Activated CD8-positive, alpha-beta T cell treated with anti-CD3 and anti-CD28 coated beads, Interleukin-2, amount 10 ng/mL, durations not matched to agents 7 days and 5 days (primary cell): ENCODE measurements around the gene VARS1. TPM values are rescaled to one million over a fixed set of nuclear protein-coding genes. Genes with fewer than 3 reads are reported as not detected.

Experiments used
- ATAC-seq: fragments of 150-1000 bp; cut with Tn5 transposase; one replicate; pipeline ENCODE4 v1.10.0; 2021; ENCODE audit warnings: moderate library complexity
- CTCF ChIA-PET: fragments of 350-600 bp; sonication (Branson Sonifier 250); formaldehyde crosslinking; loops from one replicate; lab custom pipeline; 2021; ENCODE audit warnings: antibody characterized with exemption; lab: Charles Lee
- POLR2A ChIA-PET: fragments of 350-600 bp; sonication (Branson Sonifier 250); formaldehyde crosslinking; loops from one replicate; lab custom pipeline; 2021; ENCODE audit warnings: antibody characterized with exemption; lab: Charles Lee
- DNase-seq: peaks from one replicate; pipeline ENCODE4 v3.0.0-alpha.2; 2020
- H3K27ac Mint-ChIP-seq: one replicate; pipeline ENCODE4 v1.8.0; 2021; ENCODE audit warnings: mild to moderate bottlenecking, mixed read lengths
- H3K27me3 Mint-ChIP-seq: one replicate; pipeline ENCODE4 v1.8.0; 2021; ENCODE audit warnings: low read depth, mixed read lengths
- H3K36me3 Mint-ChIP-seq: one replicate; pipeline ENCODE4 v1.8.0; 2021; ENCODE audit warnings: low read depth, mixed read lengths
- H3K4me1 Mint-ChIP-seq: one replicate; pipeline ENCODE4 v1.8.0; 2021; ENCODE audit warnings: low read depth, mixed read lengths
- H3K4me3 Mint-ChIP-seq: one replicate; pipeline ENCODE4 v1.8.0; 2021; ENCODE audit warnings: mild to moderate bottlenecking, mixed read lengths
- H3K9me3 Mint-ChIP-seq: one replicate; pipeline ENCODE4 v1.8.0; 2022; ENCODE audit warnings: mixed read lengths; ENCODE audit not compliant: insufficient read depth
- total RNA-seq, 2 experiments: library from RNA; stranded (reverse); gene quantifications; one replicate each; pipeline ENCODE4 v1.2.3, GENCODE V29; 2021

The VARS1 gene
- total RNA-seq, 2 experiments from 2014 or later, result 114 to 115 TPM

DNA sequence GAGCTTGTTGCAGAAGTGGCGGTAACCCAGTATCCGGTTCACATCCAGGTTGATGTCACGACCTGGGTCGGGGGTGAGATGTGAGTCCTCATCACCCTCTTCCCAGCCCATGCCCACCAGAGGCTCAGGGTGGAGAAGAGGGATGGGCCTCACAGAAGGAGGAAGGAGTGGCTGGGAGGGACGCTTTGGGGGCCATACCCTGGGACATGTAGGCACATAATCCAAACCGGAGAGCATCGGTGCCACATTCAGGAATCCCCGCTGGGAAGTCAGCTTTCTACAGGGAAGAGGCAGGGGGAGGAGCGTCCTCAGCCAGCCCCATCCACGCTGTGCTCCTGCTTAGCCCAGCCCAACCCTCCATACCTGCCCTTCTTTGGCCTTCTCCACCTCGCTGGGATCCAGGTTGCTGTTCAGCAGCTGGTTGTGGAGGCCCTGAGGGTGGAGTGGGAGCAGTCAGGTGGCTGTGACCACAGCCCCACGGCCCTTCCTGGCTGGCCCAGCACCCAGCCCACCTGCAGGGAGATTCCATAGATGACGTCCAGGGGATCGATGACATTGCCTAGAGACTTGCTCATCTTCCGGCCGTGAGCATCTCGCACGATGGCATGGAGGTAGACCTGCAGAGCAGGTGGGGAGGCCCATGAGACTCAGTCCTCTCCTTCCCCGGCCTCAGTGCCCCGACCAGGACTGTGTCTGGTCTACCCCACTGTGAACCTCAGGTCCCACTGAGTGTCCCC lies 14.9 kb downstream of the VARS1 start:
- Mint-ChIP-seq H3K9me3 (no peaks in the 10 kb centered on the region), H3K36me3 (peaks cover 41% of the 10 kb centered on the region), H3K4me3 (no peak overlapping the region), H3K27ac (no peak overlapping the region), H3K27me3 (no peaks in the 10 kb centered on the region), H3K4me1 (peaks cover 23% of the 10 kb centered on the region)
- ChIA-PET CTCF (interaction anchor here (1.1 to 1.8 kb wide), 2 partner anchors 10 to 11 kb away, joined by 5 to 8 read pairs; no protein-coding TSS in a partner anchor), POLR2A (no interaction called here)
- DNase-seq (no peak), ATAC-seq (no peak)

DNA sequence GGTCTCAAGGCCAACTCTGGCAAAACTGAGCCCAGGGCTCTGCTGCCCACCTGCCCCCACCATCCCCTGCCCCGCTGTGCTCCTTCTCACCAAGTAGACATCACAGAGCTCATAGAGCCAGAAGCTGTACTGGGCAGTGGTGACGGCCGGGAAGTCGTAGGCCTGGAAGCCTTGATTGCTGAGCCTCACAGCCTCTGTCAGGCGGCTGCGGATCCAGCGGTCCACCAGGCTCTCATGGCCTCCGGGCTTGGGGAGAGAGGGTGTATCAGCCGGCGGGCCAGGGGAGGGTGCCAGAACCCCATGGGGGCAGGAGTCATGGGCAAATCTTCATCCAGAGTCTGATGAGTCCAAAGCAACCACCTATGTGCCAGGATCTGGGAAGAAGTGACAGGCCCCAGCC lies 15.6 kb downstream of the VARS1 start:
- DNase-seq (no peak), ATAC-seq (no peak)
- ChIA-PET CTCF (interaction anchor here (1.2 to 1.8 kb wide), 2 partner anchors 10 to 11 kb away, joined by 3 to 8 read pairs; no protein-coding TSS in a partner anchor), POLR2A (no interaction called here)
- Mint-ChIP-seq H3K36me3 (peaks cover 41% of the 10 kb centered on the region), H3K9me3 (no peaks in the 10 kb centered on the region), H3K4me1 (peaks cover 30% of the 10 kb centered on the region), H3K4me3 (no peak overlapping the region), H3K27ac (no peak overlapping the region), H3K27me3 (no peaks in the 10 kb centered on the region)

GRCh38 chr6:31778999-31779885 lies 16.3 kb downstream of the VARS1 start:
- Mint-ChIP-seq H3K27ac (no peak overlapping the region), H3K4me3 (no peak overlapping the region), H3K9me3 (no peaks in the 10 kb centered on the region), H3K4me1 (peaks cover 30% of the 10 kb centered on the region), H3K27me3 (no peaks in the 10 kb centered on the region), H3K36me3 (peaks cover 35% of the 10 kb centered on the region)
- DNase-seq (no peak), ATAC-seq (no peak)
- ChIA-PET POLR2A (interaction anchor here (0.6 to 1.0 kb wide), 2 partner anchors 12 to 39 kb away, joined by 3 to 4 read pairs; partner anchors contain the start of gene MSH5), CTCF (interaction anchor here (1.2 to 1.3 kb wide), 2 partner anchors 10 to 12 kb away, joined by 3 to 5 read pairs; no protein-coding TSS in a partner anchor)

DNA sequence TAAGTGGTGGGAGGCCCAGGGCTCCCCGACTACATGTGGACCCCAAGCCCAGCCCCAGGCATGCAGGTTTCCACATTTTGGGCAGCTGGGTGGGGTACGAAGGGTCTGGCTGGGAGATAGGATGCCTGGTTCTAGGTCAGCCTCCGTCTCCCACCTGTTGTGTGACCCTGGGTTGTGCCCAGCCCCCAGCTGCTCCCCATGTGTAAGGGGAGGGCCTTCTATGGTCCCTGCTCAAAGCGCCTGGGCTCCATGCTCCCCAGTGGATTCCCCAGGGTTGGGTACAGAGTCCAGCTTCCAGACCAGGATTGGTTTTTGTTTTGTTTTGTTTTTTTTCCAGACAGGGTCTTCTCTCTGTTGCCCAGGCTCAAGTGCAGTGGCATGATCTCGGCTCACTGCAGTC lies 17.4 kb downstream of the VARS1 start:
- Mint-ChIP-seq H3K9me3 (no peaks in the 10 kb centered on the region), H3K27me3 (no peaks in the 10 kb centered on the region), H3K4me3 (no peak overlapping the region), H3K27ac (peak overlapping the region; percentile 91), H3K4me1 (peaks cover 32% of the 10 kb centered on the region), H3K36me3 (peaks cover 31% of the 10 kb centered on the region)
- no peak for DNase-seq
- POLR2A ChIA-PET, result interaction anchor here (1.0 to 1.8 kb wide), 2 partner anchors 29 to 38 kb away, joined by 5 to 9 read pairs; partner anchors contain the start of genes LSM2 and MSH5
- no peak for ATAC-seq
- CTCF ChIA-PET, result interaction anchor here (0.7 to 2.0 kb wide), 4 partner anchors 9 to 51 kb away, joined by 3 to 14 read pairs (median 4); no protein-coding TSS in a partner anchor

GRCh38 chr6:31777667-31778050 lies 17.9 kb downstream of the VARS1 start:
- Mint-ChIP-seq H3K27ac (peak overlapping the region; percentile 91), H3K9me3 (no peaks in the 10 kb centered on the region), H3K4me1 (peaks cover 38% of the 10 kb centered on the region), H3K27me3 (no peaks in the 10 kb centered on the region), H3K4me3 (no peak overlapping the region), H3K36me3 (peaks cover 26% of the 10 kb centered on the region)
- POLR2A ChIA-PET, result interaction anchor here (1.0 to 1.8 kb wide), 4 partner anchors 29 to 40 kb away, joined by 3 to 9 read pairs (median 4); partner anchors contain the start of genes LSM2 and MSH5
- DNase-seq (no peak), ATAC-seq (no peak)
- CTCF ChIA-PET, result interaction anchor here (0.7 to 2.0 kb wide), 4 partner anchors 8 to 51 kb away, joined by 3 to 14 read pairs (median 4); no protein-coding TSS in a partner anchor

DNA sequence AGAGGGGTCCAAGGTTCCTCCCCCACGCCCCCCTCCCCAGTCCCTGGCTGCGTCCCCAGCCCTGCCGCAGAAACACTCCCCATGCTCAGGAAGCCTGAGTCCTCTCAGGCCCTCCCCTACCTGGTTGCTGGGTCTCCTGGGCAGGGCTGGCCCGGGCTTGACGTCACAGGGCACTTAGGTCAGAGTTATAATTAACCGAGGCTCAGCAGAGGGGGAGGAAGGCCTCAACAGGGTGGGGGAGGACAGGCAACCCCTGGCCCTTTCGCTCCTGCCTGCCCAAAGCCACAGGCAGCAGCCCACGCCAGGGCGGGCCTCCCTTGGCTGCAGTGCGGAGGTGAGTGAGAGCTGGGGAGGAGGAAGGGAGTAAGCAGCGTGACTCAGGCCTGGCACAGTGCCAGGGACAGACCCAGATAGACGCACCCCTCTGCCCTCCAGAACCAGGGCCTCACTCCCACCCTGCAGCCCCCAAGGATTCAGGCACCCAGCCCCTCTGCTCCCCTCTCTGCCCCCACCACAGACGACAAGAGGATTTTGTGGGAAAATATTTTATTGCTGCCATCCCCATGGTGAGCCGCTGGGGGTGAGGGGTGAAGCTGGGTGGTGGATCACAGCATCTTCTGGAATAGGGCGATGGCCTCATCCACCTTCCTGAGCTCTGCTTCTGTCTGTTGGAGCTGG lies 18.4 kb downstream of the VARS1 start, which contains the start of gene VWA7:
TSS of gene VWA7 (minus strand) at position 340 of the 678 bp plus-strand sequence. CDS start 549 bp downstream, outside the sequence.
- Mint-ChIP-seq H3K4me3 (peak within 1 kb of the TSS; percentile 50), H3K9me3 (no peaks in the 10 kb centered on the region), H3K27ac (peak within 1 kb of the TSS; percentile 91), H3K4me1 (peaks cover 41% of the 10 kb centered on the region), H3K36me3 (peaks cover 22% of the 10 kb centered on the region), H3K27me3 (no peaks in the 10 kb centered on the region)
- ChIA-PET POLR2A (interaction anchor here (1.0 to 1.8 kb wide), 4 partner anchors 30 to 41 kb away, joined by 3 to 9 read pairs (median 4); partner anchors contain the start of genes LSM2 and MSH5), CTCF (interaction anchor here (0.7 to 2.0 kb wide), 3 partner anchors 11 to 50 kb away, joined by 3 to 14 read pairs (median 4); no protein-coding TSS in a partner anchor)
- peak; percentile 81 for DNase-seq
- peak; percentile 80 for ATAC-seq

GRCh38 chr6:31776485-31776988 lies 19.0 kb downstream of the VARS1 start:
- DNase-seq, result no peak
- Mint-ChIP-seq H3K4me3 (peak overlapping the region; percentile 50), H3K4me1 (peaks cover 45% of the 10 kb centered on the region), H3K27ac (peak overlapping the region; percentile 91), H3K9me3 (no peaks in the 10 kb centered on the region), H3K27me3 (no peaks in the 10 kb centered on the region), H3K36me3 (peaks cover 22% of the 10 kb centered on the region)
- POLR2A ChIA-PET, result interaction anchor here (1.3 to 1.8 kb wide), 3 partner anchors 36 to 41 kb away, joined by 3 to 9 read pairs (median 3); partner anchors contain the start of gene MSH5
- peak; percentile 20 for ATAC-seq
- CTCF ChIA-PET, result interaction anchor here (2.0 kb wide), 1 partner anchor 14 kb away, joined by 14 read pairs; no protein-coding TSS in a partner anchor

DNA sequence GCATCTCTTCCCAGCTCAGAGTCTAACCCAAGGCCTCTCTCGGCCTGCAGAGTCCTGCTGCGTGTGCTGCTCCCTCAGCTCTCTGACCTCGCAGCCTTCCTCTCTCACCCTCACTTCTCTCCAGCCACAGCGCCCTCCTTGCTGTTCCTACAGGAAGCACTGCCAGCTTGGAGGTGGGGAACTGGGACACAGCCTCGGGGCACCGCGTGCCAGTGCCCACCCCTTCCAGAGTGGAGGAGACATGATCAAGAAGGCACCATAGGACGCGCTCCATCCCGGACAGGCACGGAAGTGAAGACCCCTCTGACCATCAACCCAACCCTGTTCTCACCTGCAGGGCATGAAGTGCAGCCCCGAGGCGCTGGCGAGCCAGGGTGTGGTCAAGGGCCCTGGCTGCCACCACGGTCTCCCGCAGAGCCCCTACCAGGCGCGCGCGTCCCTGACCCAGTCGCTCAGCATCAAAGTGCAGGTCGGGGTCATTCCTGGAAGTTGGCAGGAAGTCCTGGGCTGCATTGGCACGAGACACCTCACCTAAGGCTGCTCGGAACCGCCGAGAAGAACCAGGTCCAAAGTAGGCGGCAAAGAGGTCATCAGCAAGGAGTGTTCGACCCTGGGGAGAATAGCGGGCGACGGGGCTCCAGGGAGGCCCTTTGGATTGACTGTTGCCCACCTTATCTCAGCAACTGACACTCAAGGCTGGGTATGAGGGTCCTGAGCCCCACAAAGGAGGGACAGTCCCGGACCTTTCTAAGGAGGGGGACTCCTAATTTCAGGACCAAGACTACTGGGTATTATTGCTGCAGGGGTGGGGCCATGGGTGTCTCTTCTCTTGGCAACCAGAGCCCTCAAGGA lies 19.7 kb downstream of the VARS1 start:
- POLR2A ChIA-PET, result interaction anchor here (0.6 to 1.9 kb wide), 3 partner anchors 36 to 39 kb away, joined by 3 to 12 read pairs (median 3); partner anchors contain the start of genes CLIC1 and MSH5
- ATAC-seq, result no peak
- peaks cover 51% of the 10 kb centered on the region for H3K4me1 Mint-ChIP-seq
- H3K27ac Mint-ChIP-seq, result peak overlapping the region; percentile 91
- CTCF ChIA-PET, result interaction anchor here (1.0 to 2.2 kb wide), 4 partner anchors 15 to 159 kb away, joined by 3 to 9 read pairs (median 4); no protein-coding TSS in a partner anchor
- peak overlapping the region; percentile 50 for H3K4me3 Mint-ChIP-seq
- H3K9me3 Mint-ChIP-seq, result no peaks in the 10 kb centered on the region
- DNase-seq, result no peak
- H3K36me3 Mint-ChIP-seq, result peaks cover 24% of the 10 kb centered on the region
- H3K27me3 Mint-ChIP-seq, result no peaks in the 10 kb centered on the region

DNA sequence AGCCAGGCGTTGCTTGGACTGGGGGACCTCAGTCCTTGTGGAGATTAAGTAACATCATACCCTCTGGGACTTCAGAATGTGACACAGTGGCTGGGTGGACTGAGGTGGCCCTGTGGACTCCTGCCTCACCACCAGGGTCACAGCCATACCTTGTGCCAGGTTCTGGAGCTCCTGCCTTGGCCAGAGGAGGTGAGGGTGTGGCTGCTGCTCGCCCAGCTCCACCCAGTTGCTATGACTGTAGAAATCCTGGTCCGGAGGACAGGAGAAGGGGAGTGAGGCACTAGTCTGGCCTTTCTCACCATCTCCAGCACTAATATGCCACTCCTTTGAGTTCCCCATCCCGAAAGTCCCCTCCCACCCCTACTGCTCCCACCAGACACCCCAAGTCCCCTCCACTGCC lies 20.4 kb downstream of the VARS1 start:
- CTCF ChIA-PET, result interaction anchor here (1.0 to 2.2 kb wide), 5 partner anchors 16 to 158 kb away, joined by 3 to 9 read pairs (median 3); partner anchors contain the start of gene LY6G5C
- H3K9me3 Mint-ChIP-seq, result no peaks in the 10 kb centered on the region
- H3K27me3 Mint-ChIP-seq, result no peaks in the 10 kb centered on the region
- POLR2A ChIA-PET, result interaction anchor here (0.6 to 1.9 kb wide), 2 partner anchors 35 to 38 kb away, joined by 3 to 12 read pairs; partner anchors contain the start of genes CLIC1 and MSH5
- H3K4me1 Mint-ChIP-seq, result peaks cover 55% of the 10 kb centered on the region
- DNase-seq (no peak), ATAC-seq (no peak)
- peaks cover 22% of the 10 kb centered on the region for H3K36me3 Mint-ChIP-seq
- H3K4me3 Mint-ChIP-seq, result no peak overlapping the region
- peak overlapping the region; percentile 77 for H3K27ac Mint-ChIP-seq
